ENCODE data around the gene B3GAT3. TPM values are rescaled to one million over a fixed set of nuclear protein-coding genes. Genes with fewer than 3 reads are reported as not detected.
"Not testable (repeated sequence)": the region's sequence is repeated elsewhere in the genome, so short reads cannot be mapped to it uniquely, and the experiment has no call there.

The B3GAT3 gene
- total and polyA plus RNA-seq, 2 of the 8 experiments (the other 6 are each of a cell fraction or from before 2014, with no cell fraction given), result 28.0 to 39.0 TPM

DNA sequence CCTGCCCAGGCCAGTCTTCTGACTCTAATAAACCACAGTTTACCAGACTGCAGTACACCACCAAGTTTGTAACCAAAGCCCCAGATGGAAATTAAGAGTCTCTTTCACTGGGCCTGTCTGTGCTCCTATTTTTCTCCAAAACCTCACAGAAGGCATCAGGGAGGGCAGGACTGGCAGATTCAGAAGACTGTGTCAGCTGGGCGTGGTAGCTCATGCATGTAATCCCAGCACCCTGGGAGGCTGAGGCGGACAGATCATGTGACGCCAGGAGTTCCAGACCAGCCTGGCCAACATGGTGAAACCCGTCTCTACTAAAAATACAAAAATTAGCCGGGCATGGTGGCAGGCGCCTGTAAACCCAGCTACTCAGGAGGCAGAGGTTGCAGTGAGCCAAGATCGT lies 36.4 kb downstream of the B3GAT3 start:
- not testable (repeated sequence) for FAIRE-seq; H2BK5ac ChIP-seq (ENCODE audit: low read depth, low read length); H2BK12ac ChIP-seq (ENCODE audit: low read depth, low read length); H3K9me3 ChIP-seq (ENCODE audit: insufficient read depth in 2 of 2, low read depth in 1 of 2, low read length in 1 of 2); H3K14ac ChIP-seq (ENCODE audit: insufficient read length); H3K79me1 ChIP-seq (ENCODE audit: low read depth, low read length); H3K23me2 ChIP-seq (ENCODE audit: low read depth, low read length); H3K27ac ChIP-seq (ENCODE audit: low read depth, low read length); H3K18ac ChIP-seq (ENCODE audit: extremely low read depth, low read length); H3K4me3 ChIP-seq (ENCODE audit: extremely low read depth in 1 of 4, insufficient read depth in 2 of 4, low read depth in 3 of 4, low read length in 4 of 4); H4K5ac ChIP-seq (ENCODE audit: insufficient read length, low read depth, low read length); H3K23ac ChIP-seq (ENCODE audit: insufficient read length); H2AFZ ChIP-seq (ENCODE audit: low read length); H4K8ac ChIP-seq (ENCODE audit: extremely low read depth, insufficient read depth, low read length); H4K20me1 ChIP-seq (replicated peaks in 1 of 2; ENCODE audit: control insufficient read depth in 1 of 2, insufficient read depth in 2 of 2, low read length in 2 of 2); H2AK5ac ChIP-seq (ENCODE audit: low read depth, low read length); H3K4me2 ChIP-seq (ENCODE audit: insufficient read depth in 1 of 2, low read depth in 2 of 2, low read length in 2 of 2); H3K56ac ChIP-seq (replicated peaks; ENCODE audit: insufficient read length, low read depth, low read length); H2BK15ac ChIP-seq (ENCODE audit: low read length); H3K9ac ChIP-seq (replicated peaks in 1 of 4; ENCODE audit: extremely low read depth in 1 of 4, low read depth in 3 of 4, low read length in 3 of 4); H2BK120ac ChIP-seq (replicated peaks; ENCODE audit: low read depth, low read length); H3K4me1 ChIP-seq (replicated peaks in 1 of 4; ENCODE audit: control insufficient read depth in 3 of 4, insufficient read depth in 4 of 4, low read length in 3 of 4); H4K91ac ChIP-seq (replicated peaks; ENCODE audit: insufficient read length, low read length); DNase-seq (ENCODE audit: low read depth in 1 of 2, low spot score in 2 of 2); H3K27me3 ChIP-seq (replicated peaks in 1 of 4; ENCODE audit: control insufficient read depth in 3 of 4, extremely low read depth in 1 of 4, insufficient read depth in 3 of 4, low read length in 3 of 4); H2BK20ac ChIP-seq (ENCODE audit: low read length); H3K4ac ChIP-seq (replicated peaks; ENCODE audit: insufficient read length, low read depth, low read length)
- Histone ChIP-seq H3K36me3 (ENCODE audit: control insufficient read depth in 2 of 4, insufficient read depth in 4 of 4, low read length in 3 of 4) (peaks cover 0 to 40% (median 9%) of the 10 kb centered on the region in 4 experiments; a peak in 7 of 8 replicates), H3K79me2 (ENCODE audit: control insufficient read depth in 1 of 2, insufficient read depth in 2 of 2, low read length in 2 of 2) (peaks cover 0 to 11% of the 10 kb centered on the region in 2 experiments; a peak in 1 of 4 replicates)
- 95% methylated on average over 7 of the region's 7 CpGs; no CpG with 5 or more reads in 1 of the 2 experiments for WGBS, 2 experiments (ENCODE audit: extremely low coverage in 1 of 2, insufficient coverage in 1 of 2, insufficient read length in 1 of 2, insufficient replicate concordance in 2 of 2, low coverage in 1 of 2, low lambda C conversion rate in 2 of 2, missing lambda C conversion rate in 1 of 2)
- CTCF ChIA-PET (ENCODE audit: partially characterized antibody), result interaction anchor here (0.7 to 1.4 kb wide), 4 partner anchors 10 to 191 kb away, joined by 3 to 4 read pairs (median 3); no protein-coding TSS in a partner anchor
- POLR2A ChIA-PET (ENCODE audit: partially characterized antibody), result interaction anchor here (0.6 to 9.7 kb wide), 4 partner anchors 12 to 37 kb away, joined by 3 to 167 read pairs (median 4); partner anchors contain the start of genes B3GAT3 and EEF1G

DNA sequence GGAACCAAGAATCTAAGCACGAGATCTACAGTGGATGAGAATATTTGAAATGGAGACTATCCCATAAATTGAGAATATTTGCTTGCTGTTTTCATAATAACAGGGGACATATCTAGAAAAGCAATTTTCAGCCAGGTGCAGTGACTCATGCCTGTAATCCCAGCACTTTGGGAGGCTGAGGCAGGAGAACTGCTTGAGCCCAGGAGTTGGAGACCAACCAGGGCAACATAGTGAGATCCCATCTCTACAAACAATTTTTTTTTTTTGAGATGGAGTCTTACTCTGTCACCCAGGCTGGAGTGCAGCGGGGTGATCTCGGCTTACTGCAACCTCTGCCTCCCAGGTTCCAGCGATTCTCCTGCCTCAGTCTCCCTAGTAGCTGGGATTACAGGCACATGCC lies 40.1 kb downstream of the B3GAT3 start:
- not testable (repeated sequence) for H3K4me3 ChIP-seq (ENCODE audit: extremely low read depth in 1 of 4, insufficient read depth in 2 of 4, low read depth in 3 of 4, low read length in 4 of 4); H3K27ac ChIP-seq (ENCODE audit: low read depth, low read length); H2BK5ac ChIP-seq (ENCODE audit: low read depth, low read length); H3K79me1 ChIP-seq (ENCODE audit: low read depth, low read length); H3K79me2 ChIP-seq (ENCODE audit: control insufficient read depth in 1 of 2, insufficient read depth in 2 of 2, low read length in 2 of 2); H2BK12ac ChIP-seq (ENCODE audit: low read depth, low read length); H3K4me2 ChIP-seq (ENCODE audit: insufficient read depth in 1 of 2, low read depth in 2 of 2, low read length in 2 of 2); H3K23ac ChIP-seq (ENCODE audit: insufficient read length); H2AFZ ChIP-seq (ENCODE audit: low read length); H3K23me2 ChIP-seq (ENCODE audit: low read depth, low read length); H3K4ac ChIP-seq (replicated peaks; ENCODE audit: insufficient read length, low read depth, low read length); H3K9me3 ChIP-seq (ENCODE audit: insufficient read depth in 2 of 2, low read depth in 1 of 2, low read length in 1 of 2); H2BK120ac ChIP-seq (replicated peaks; ENCODE audit: low read depth, low read length); H2AK5ac ChIP-seq (ENCODE audit: low read depth, low read length); H4K91ac ChIP-seq (replicated peaks; ENCODE audit: insufficient read length, low read length); H3K14ac ChIP-seq (ENCODE audit: insufficient read length); H4K5ac ChIP-seq (ENCODE audit: insufficient read length, low read depth, low read length); DNase-seq (ENCODE audit: low read depth in 1 of 2, low spot score in 2 of 2); H4K8ac ChIP-seq (ENCODE audit: extremely low read depth, insufficient read depth, low read length); H2BK20ac ChIP-seq (ENCODE audit: low read length); H3K9ac ChIP-seq (replicated peaks in 1 of 4; ENCODE audit: extremely low read depth in 1 of 4, low read depth in 3 of 4, low read length in 3 of 4); H3K27me3 ChIP-seq (replicated peaks in 1 of 4; ENCODE audit: control insufficient read depth in 3 of 4, extremely low read depth in 1 of 4, insufficient read depth in 3 of 4, low read length in 3 of 4); FAIRE-seq; H4K20me1 ChIP-seq (replicated peaks in 1 of 2; ENCODE audit: control insufficient read depth in 1 of 2, insufficient read depth in 2 of 2, low read length in 2 of 2); H2BK15ac ChIP-seq (ENCODE audit: low read length); H3K4me1 ChIP-seq (replicated peaks in 1 of 4; ENCODE audit: control insufficient read depth in 3 of 4, insufficient read depth in 4 of 4, low read length in 3 of 4); H3K18ac ChIP-seq (ENCODE audit: extremely low read depth, low read length); H3K56ac ChIP-seq (replicated peaks; ENCODE audit: insufficient read length, low read depth, low read length)
- 100% methylated on average over 4 of the region's 4 CpGs; no CpG with 5 or more reads in 1 of the 2 experiments for WGBS, 2 experiments (ENCODE audit: extremely low coverage in 1 of 2, insufficient coverage in 1 of 2, insufficient read length in 1 of 2, insufficient replicate concordance in 2 of 2, low coverage in 1 of 2, low lambda C conversion rate in 2 of 2, missing lambda C conversion rate in 1 of 2)
- peaks cover 7 to 25% (median 11%) of the 10 kb centered on the region in 4 experiments for H3K36me3 ChIP-seq (ENCODE audit: control insufficient read depth in 2 of 4, insufficient read depth in 4 of 4, low read length in 3 of 4)
- CTCF ChIA-PET (ENCODE audit: partially characterized antibody), result interaction anchor here (0.6 kb wide), 1 partner anchor 266 kb away, joined by 3 read pairs; no protein-coding TSS in a partner anchor
- POLR2A ChIA-PET (ENCODE audit: partially characterized antibody), result interaction anchor here (0.9 to 1.8 kb wide), 4 partner anchors 10 to 12 kb away, joined by 3 to 11 read pairs (median 6); partner anchors contain the start of gene TUT1

Measured in H1 (cell line).